UCSD-AML1 (cell line): Measurements from ENCODE around the gene REELD1.

Experiments used
- DNase-seq: peaks from one replicate; lab custom pipeline; 2025; ENCODE audit not compliant: unreplicated experiment; lab: John Stamatoyannopoulos, UW

Gene REELD1

DNA sequence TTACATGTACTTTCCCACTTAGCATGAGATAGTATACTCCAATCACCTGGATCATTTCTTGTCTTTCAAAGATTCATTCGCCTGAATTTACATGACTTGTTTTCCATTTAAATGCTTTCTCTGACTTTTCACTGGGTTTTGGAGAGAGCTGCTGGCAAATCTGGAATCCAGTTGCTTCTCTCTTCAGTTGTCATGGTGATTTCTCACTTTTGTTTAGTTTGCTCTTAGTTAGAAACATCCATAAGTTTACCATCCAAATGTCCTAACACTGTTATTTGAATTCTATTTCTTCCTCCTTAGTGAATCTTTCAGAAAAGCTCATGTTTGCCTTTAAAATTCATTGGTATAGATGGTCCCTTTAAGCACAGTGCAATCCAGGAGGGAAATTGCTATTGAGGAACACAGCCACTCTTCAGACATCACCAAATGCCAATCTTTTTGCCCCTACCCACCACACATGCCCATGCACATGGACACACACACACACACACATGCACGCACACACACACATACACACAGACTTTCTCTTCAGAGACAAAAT, 51.7 kb downstream of the REELD1 start:
- no peak for DNase-seq

DNA sequence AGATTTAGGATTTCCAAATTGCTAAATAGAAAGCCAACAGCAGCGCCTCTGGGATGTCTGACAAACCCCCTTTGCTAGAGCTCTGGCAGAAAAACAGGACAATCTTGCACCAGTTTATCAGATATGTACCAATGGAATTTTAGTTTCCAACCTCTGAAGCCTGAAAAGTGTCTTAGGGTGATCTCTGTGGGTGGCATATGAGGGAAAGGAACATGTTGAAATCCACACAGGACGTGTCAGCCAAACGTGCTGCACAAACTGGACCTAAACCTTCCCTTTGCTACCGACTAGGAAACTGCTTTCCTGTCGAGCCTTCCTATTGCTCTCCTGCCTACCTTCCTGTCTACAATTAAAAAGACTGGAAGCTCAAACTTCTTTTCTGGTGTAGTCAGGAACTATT, 53.5 kb downstream of the REELD1 start:
- no peak for DNase-seq

DNA sequence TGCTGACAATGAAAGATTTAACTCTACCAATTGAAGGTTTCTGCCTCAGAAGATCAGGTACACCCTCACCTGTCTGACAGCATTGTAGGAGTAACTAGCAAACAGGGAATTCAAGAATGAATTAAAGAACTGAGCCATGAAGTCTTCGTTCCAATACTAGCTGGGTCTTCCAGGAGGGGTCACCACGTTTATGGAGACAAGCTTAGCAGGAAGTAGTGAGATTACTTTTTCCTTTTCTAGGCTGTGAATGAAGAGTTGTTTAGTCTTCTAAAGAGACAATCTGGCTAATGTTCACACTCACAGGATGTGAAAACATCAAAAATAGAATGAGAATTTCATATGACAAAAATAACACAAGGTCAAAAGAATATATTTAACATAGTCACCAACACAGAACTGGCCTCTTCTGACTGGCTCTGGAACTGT, 54.9 kb downstream of the REELD1 start:
- no peak for DNase-seq

DNA sequence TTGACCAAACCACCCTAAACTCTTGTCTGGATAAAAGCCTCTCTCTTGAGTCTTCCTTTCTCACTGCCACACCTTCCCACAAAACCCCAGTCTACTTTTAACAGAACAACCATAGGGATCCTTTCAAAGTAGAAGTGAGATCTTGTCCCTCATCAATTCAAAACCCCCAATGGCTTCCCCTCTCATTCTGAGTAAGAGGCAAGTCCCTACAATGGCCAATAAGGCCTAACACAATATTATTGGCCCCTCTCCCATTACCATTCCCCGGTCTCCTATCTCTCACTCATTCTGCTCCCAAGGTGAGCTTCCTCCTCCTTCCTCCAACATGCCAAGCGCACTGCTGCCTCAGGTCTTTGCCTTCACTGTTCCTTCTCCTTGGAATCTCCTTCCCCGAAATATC, 57.1 kb downstream of the REELD1 start:
- DNase-seq: no peak

DNA sequence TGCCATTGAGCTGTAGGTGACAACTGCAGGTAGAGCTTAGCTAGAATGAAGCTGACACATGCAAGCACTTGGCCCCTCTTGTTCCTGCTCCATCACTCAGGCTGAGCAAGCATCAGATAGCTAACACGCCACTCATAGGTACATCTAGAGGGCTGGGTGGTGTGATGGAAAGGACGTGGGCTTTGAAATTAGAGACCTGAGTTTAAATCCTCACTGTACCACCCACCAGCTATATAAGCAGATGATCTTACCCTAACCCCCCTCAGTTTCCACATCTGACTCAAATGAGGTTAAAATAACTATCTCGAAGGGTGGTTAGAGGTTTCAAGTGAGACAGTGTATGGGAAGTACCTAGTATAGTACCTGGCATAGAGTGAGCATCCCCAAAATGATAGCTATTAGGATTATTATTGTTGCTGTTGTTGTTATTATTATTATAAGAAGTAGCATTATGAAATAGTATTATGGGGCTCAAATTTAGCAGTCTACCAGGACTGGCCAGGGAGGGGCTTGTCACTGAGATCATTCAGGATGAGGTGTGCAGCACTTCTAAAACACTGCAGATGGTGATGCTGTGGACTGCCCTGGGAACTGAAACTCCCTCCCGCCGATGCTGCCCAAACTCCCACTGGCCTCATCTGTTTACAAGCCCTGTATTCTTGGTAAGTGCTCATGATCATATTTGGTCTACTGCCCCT, 59.0 kb downstream of the REELD1 start:
- DNase-seq: no peak

DNA sequence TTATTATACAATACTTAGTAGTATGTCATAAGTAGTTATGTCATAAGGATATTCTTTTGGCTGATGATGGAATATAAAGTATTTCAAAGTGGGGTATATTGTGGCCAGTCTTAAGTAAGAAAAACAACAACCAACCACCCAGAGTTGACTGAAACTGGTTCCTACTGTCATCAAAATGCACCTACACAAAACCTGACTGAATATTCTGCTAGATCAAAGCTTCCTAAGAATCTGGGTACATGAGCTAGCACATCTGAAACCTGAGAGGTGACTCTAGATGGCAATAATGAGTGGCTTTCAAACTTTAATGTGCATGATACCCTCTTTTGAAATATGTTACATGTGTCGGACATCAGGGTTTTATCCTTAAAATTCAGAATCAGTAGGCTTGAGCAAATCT, 60.4 kb downstream of the REELD1 start:
- DNase-seq: no peak

DNA sequence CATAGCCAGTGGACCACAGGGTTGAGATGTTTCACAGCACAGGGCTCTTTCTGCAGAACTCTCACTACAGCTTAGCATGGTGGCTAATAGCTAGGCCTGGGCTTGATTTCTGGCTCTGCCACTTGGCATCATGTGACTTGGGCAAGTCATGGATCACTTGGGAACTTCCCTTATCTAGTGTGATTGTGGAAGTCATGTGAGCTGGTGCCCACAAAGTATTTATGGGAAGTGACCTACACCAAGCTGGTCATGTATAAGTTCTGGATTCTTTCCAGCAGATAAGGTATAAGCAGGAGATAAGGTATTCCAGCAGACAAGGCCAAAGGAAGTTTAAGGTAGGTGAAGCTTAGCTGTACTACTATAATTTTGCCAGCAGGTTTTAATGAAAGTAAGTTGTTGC, 61.0 kb downstream of the REELD1 start:
- DNase-seq: no peak

DNA sequence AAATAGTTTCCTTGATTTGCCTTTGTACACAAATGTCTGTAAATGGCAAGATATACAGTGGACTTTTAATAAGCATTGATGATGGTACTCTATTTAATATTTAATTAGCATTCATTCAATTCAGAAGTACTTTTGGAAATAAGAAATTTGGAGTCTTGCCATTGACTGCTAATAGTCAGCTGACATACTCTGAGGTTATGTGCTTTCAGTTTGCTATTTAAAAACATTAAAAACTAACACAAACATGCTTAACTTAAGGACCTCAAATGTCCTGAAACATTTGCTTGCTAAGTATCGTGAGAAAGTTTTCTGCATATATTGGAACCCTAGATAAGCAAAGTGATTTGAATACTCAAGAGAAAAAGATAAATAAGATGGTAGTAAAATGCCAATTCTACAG, 64.6 kb downstream of the REELD1 start:
- no peak for DNase-seq
